Skin epidermis (tissue), 12 donors: Measurements from ENCODE around the gene ZKSCAN3.
A peak's percentile ranks its signal among the peaks of the same experiment; 100 is the strongest.
"Not testable (repeated sequence)": the region's sequence is repeated elsewhere in the genome, so short reads cannot be mapped to it uniquely, and the experiment has no call there.

Experiments
- H3K27ac ChIP-seq, 21 experiments: fragments of 200-600 bp; sonication (generic) in 11 of 21; one replicate each; pipeline ENCODE4 v1.5.0; 2020; ENCODE audit warnings: mild to moderate bottlenecking in 3 of 21, inconsistent platforms in 2 of 21, moderate library complexity in 2 of 21
- H3K4me3 ChIP-seq, 7 experiments: fragments of 200-600 bp; sonication (generic) in 2 of 7; one replicate each; pipeline ENCODE4 v1.5.0; 2020; ENCODE audit warnings: inconsistent platforms in 2 of 7, mild to moderate bottlenecking in 2 of 7, moderate library complexity in 1 of 7

Gene ZKSCAN3

DNA sequence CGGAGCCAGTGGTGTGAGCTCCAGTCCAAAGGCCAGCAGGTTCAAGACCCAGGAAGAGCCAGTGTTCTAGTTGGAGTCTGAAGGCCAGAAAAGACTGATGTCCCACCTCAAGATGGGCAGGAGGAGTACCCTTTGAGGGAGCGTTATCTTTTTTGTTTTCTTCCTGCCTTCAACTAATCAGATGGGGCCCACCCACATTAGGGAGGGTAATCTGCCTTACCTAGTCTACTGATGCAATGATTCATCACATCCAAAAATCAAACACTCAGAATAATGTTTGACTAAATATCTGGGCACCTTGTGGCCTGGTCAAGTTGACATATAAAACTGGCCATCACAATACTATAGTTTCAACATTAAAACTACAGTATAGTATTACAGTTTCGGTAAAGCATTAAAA is 19.7 kb downstream of the ZKSCAN3 start:
- Histone ChIP-seq H3K4me3 (no peak overlapping the region), H3K27ac (no peak overlapping the region)

DNA sequence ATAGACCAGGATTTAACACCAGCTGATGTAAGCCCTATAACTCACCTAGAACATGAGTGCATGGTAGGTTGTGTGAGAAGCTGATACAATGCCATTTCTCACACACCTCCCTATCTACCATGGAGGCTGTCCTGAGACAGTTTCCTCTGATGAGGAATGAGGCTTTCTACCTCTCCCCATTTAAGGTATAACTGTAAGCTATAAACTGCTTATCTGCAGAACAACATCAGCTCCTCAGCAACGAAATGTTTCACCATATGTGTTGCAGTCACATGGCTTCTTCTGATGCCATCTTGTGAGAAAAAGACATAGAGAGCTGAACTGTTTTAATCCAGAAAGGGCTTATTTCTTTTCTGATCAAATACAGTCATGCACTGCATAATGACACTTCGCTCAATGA is 20.7 kb downstream of the ZKSCAN3 start:
- H3K27ac ChIP-seq = no peak overlapping the region
- H3K4me3 ChIP-seq = no peak overlapping the region

GRCh38 chr6:28371280-28371679 is 21.5 kb downstream of the ZKSCAN3 start:
- no peak overlapping the region for H3K27ac ChIP-seq
- no peak overlapping the region for H3K4me3 ChIP-seq

GRCh38 chr6:28371706-28372451 is 22.1 kb downstream of the ZKSCAN3 start:
- H3K27ac ChIP-seq = no peak overlapping the region
- H3K4me3 ChIP-seq = no peak overlapping the region

DNA sequence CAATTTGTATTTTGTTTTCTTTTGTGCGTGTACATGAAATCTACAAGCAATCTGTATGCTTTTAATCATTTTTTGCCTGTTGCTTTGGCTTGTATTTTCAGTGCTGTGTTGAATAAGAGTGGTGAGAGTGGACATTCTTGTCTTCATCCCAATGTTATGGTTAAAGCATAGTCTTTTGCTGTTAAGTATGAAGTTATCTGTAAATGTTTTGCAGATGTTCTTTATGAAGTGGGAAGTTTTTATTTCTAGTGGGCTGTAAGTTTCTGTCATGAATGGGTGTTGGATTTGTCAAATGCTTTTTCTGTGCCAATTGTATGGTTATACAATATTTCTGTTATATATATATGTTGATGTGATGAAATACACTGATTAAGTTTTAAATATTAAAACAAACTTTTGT is 24.2 kb downstream of the ZKSCAN3 start:
- Histone ChIP-seq H3K4me3 (no peak overlapping the region), H3K27ac (no peak overlapping the region)

DNA sequence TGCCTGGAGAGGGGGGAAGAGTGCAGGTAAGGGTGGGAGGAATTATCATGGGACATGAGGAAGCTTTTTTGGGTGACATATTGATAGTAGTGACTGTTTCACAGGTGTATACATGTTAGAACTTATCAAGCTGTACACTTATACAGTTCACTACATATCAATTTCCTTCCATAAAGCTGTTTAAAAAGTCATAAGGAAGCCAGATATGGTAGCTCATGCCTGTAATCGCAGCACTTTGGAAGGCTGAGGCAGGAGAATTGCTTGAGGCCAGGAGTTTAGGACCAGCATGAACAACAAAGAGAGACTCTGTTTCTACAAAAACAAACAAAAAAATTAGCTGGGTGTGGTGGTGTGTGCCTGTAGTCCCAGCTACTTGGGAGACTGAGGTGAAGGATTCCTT is 28.1 kb downstream of the ZKSCAN3 start:
- Histone ChIP-seq H3K27ac (no peak overlapping the region), H3K4me3 (no peak overlapping the region)

GRCh38 chr6:28378644-28379043 is 28.9 kb downstream of the ZKSCAN3 start:
- no peak overlapping the region for H3K4me3 ChIP-seq
- no peak overlapping the region for H3K27ac ChIP-seq

DNA sequence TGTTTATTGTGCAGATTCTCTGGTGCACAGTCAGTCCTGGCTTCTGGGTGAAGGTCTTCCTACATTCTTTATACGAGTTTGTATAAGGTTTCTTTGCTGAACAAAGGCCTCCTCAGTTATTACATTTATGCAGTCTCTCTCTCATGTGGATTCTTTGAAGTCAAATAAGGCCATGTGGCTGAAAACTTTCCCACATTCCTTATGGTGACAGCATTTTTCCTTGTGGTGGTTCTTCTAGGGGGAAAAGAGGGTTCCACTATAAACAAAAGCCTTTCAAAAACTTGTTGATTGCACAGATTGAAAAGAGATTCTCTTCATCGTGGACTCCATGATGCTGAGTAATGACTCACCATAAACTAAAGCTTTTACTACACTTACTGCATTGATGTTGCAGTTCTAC is 30.6 kb downstream of the ZKSCAN3 start:
- H3K27ac ChIP-seq = no peak overlapping the region

DNA sequence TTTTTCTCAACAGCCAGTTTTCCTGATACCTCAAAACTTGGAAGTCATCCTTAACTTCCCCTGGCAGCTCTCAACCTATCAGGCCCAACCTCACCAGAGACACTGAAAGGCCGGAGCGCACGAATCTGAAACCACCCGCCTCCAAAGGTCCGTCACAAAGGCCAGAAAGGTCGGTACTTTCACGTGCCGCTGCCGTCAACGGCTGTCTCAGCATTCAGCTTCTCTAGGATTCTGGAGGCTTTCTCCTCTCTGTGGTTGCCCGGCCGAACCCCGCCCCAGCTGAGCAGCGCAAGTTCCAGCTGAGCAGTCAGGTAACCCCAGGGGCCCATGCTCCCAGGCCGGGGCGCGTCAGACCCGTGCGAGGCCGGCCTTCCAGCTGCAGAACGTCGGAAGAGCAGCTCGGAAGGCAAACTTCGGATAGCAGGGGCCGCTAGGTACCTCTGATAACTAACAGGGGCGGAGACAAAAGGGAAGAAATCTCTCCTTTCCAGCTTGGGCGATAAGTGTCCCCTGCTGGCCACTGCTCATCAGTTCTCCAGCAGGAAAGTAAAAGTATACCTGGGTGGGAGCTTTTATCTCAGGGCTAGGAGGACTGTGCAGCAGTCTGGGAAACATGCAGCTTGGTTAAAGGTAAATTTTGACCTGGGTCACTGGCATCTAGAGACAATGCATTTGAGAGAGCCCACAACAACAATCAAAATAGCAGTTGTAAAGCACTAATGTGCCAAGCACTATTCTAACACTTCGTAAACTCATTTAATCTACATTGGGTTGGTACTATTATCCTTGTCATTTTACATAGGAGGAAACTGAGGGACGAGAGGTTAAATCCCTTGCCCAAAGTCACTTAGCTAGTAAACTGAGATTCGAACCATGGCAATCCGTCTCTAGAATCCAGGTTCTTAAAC is 33.7 kb downstream of the ZKSCAN3 start:
- Histone ChIP-seq H3K27ac (peak overlapping the region in 9 of 21 experiments; percentile 18 to 69 (median 46)), H3K4me3 (peak overlapping the region; percentile 19 to 46 (median 30))

More for the DNA sequence above, 30.6 kb downstream of the ZKSCAN3 start:
- H3K4me3 ChIP-seq = no peak overlapping the region

GRCh38 chr6:28384143-28384533 is 34.4 kb downstream of the ZKSCAN3 start:
- H3K27ac ChIP-seq = no peak overlapping the region
- no peak overlapping the region for H3K4me3 ChIP-seq

DNA sequence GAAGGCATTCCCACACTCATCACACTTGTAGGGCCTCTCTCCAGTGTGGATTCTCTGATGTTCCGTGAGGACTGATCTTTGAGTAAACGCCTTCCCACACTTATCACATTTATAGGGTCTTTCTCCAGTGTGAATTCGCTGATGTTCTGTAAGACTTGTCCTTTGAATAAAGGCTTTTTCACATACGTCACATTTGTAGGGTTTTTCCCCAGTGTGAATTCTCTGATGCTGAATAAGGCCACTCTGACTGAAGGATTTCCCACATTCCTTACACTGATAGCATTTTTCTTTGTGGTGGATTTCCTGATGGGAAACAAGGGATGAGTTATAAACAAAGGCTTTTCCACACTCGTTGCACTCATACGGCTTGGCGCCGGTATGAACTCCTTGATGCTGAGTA is 40.9 kb downstream of the ZKSCAN3 start:
- Histone ChIP-seq H3K27ac (no peak overlapping the region), H3K4me3 (no peak overlapping the region)

GRCh38 chr6:28393912-28394662 is 44.3 kb downstream of the ZKSCAN3 start:
- Histone ChIP-seq H3K4me3 (no peak overlapping the region), H3K27ac (no peak overlapping the region)

DNA sequence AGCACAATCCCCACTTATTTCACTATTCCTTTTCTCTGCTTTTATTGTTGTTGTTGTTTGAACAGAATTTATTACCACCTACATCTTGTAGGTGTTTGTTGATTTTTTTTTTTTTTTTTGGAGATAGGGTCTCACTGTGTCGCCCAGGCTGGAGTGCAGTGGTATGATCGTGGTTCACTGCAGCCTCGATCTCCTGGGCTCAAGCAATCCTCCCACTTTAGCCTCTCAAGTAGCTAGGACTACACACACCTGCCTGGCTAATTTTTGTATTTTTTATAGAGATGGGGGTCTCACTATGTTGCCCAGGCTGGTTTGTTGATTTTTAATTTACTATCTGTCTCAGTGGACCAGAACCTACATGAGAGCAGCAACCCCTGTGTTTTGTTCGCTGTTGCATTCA is 46.2 kb downstream of the ZKSCAN3 start:
- Histone ChIP-seq H3K27ac (no peak overlapping the region), H3K4me3 (no peak overlapping the region)

- Histone ChIP-seq H3K4me3 (peak within 1 kb of the TSS; percentile 51 to 81 (median 68)), H3K27ac (peak within 1 kb of the TSS in 20 of 21 experiments; percentile 3 to 79 (median 62))
Observed at GRCh38 chr6:28399350-28400121, 49.8 kb downstream of the ZKSCAN3 start, which contains the start of gene ZSCAN12. Gene ZSCAN12 (minus strand): TSS chr6:28399747. CDS start chr6:28398405, 1,342 bp downstream.

DNA sequence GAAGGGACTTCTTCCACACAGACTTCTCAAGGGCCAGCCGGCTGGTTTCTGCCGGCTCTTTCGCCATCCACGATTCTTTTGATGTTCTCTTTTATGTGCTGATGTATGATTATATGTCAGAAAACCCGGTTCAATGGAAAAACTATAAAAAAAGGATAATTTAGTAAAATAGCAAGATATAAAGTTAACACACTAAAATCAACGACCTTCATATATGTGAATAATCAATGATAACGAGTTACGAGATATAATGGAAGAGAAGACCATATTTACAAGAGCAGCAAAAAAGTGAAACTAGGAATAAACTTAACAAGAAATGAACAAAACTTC is 50.3 kb downstream of the ZKSCAN3 start:
- Histone ChIP-seq H3K27ac (peak overlapping the region in 16 of 21 experiments; percentile 11 to 72 (median 60)), H3K4me3 (peak overlapping the region; percentile 51 to 81 (median 68))

GRCh38 chr6:28401172-28401571 is 51.4 kb downstream of the ZKSCAN3 start:
- H3K4me3 ChIP-seq = no peak overlapping the region
- no peak overlapping the region for H3K27ac ChIP-seq

DNA sequence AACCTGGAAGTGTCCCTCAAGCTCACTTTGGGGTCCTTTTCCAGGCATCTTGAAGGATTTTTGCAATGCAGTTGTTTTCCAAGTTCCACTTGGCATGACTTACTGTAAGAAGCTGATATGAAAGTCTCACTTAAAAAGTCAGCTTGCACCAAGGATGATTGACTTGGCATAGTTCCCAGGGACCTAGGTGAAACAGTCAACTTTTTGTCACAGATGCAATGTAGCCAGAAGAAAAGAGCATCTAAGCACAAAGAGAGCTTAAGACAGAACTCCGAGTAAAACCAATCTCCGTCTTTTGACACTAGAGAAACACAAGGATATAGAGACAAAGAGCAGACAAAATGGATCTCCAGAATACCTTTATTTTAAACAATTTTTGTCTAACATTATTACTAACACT is 52.5 kb downstream of the ZKSCAN3 start:
- Histone ChIP-seq H3K27ac (no peak overlapping the region), H3K4me3 (no peak overlapping the region)

- H3K4me3 ChIP-seq, H3K27ac ChIP-seq: not testable (repeated sequence)
Observed at GRCh38 chr6:28403923-28404322, 54.2 kb downstream of the ZKSCAN3 start.

- no peak overlapping the region for H3K4me3 ChIP-seq
- no peak overlapping the region for H3K27ac ChIP-seq
Observed at GRCh38 chr6:28407401-28407800, 57.7 kb downstream of the ZKSCAN3 start.
